ENCODE results near the gene LUZP1. TPM values are rescaled to one million over a fixed set of nuclear protein-coding genes. Genes with fewer than 3 reads are reported as not detected.
A peak's percentile ranks its signal among the peaks of the same experiment; 100 is the strongest.

The LUZP1 gene
- total RNA-seq, 1 experiment from 2014 or later, result 17.0 TPM

GRCh38 chr1:23102289-23102688, 66.4 kb downstream of the LUZP1 start:
- in situ Hi-C loops (cut with HindIII; ENCODE audit: low pct_unique_long_range_greater_than_20kb, low sequenced_read_pairs), result no loop called here

DNA sequence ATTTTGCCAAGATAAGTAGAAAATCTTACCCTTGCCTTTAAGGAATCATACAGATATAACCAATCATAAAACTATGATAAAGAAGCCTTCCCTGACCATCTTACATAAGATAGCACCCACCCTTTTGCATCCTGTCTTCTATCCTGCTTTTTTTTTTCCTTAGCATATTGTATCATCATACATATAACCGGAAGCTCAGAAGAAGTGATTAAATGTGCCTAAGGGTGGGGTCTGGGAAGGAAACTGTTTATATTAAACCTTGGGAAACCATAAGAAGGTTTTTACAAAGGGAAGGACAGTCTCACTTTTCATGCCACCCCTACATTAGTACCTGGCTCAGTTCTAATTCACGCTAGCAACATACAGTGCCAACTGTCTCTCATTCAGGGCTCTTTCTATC, 66.8 kb downstream of the LUZP1 start:
- in situ Hi-C loops (cut with HindIII; ENCODE audit: low pct_unique_long_range_greater_than_20kb, low sequenced_read_pairs), result no loop called here

More at GRCh38 chr1:23102289-23102688, 66.4 kb downstream of the LUZP1 start:
- no peak for DNase-seq (ENCODE audit: low read depth)

DNA sequence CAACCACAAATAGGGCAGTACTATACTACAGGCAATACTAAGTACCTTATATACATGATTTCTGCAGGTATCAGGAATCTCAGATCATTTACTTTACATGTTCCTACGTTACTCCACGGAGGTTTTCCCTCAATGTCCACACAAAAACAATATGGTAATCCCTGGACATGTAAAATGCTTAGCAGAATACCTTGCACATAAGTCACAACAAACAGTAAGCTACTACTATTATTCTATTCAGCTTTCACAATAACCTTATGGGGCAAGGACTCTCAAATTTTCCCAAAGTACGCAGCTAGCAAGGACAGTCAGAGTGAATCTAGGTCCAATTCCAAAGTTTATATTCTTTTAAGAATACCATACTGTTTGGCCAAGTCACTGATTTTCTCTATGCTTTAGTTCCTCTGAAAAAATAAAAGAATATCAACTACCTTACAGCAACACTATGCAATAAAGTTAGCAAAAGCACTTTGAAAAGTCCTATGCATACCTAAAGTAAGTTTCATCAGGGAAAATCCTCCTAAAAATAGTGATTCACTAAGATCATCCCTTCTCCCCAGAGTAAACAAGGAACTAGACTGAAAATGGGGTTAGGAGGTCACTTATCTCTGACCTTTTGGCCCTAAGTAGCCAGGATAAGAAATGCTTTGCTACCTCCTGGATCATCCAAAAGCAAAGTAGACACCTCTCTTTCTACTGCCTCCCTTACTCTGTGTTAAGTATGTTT, 67.4 kb downstream of the LUZP1 start:
- no peak for DNase-seq (ENCODE audit: low read depth)
- in situ Hi-C loops (cut with HindIII; ENCODE audit: low pct_unique_long_range_greater_than_20kb, low sequenced_read_pairs), result no loop called here

More for the DNA sequence above, 66.8 kb downstream of the LUZP1 start:
- no peak for DNase-seq (ENCODE audit: low read depth)

DNA sequence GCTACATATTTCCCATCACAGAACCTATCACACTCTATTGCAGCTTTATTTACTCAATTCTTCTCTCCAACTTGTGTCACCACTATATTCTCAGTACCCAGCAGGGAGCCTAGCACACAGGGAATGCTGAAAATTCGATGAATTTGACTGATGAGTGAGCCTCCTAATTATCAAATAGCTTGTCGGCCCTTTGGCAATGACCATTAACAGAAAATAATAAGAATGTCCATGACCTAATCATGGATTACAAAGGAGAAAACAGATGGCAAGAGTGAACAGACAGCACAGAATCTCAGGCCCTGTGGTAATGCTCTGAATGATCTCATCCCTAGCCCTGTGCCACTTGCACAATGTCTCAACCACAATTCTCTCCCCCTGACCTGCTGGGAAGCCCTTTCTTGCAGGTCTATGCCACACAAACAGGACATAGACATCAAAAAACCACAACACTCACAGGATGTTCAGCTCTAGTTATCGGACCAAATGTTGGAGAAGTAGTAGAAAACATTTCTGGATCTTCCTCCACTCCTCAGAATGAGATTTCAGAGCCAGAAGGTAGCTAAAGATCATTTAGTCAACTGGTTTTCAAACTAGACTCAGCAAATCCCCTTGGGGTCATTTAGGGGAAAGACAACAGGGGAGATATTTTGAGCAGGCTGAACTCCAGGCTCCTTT, 68.4 kb downstream of the LUZP1 start:
- in situ Hi-C loops (cut with HindIII; ENCODE audit: low pct_unique_long_range_greater_than_20kb, low sequenced_read_pairs), result no loop called here
- DNase-seq (ENCODE audit: low read depth), result peak; percentile 64

GRCh38 chr1:23099171-23099536, 69.5 kb downstream of the LUZP1 start:
- in situ Hi-C loops (cut with HindIII; ENCODE audit: low pct_unique_long_range_greater_than_20kb, low sequenced_read_pairs), result no loop called here
- no peak for DNase-seq (ENCODE audit: low read depth)

DNA sequence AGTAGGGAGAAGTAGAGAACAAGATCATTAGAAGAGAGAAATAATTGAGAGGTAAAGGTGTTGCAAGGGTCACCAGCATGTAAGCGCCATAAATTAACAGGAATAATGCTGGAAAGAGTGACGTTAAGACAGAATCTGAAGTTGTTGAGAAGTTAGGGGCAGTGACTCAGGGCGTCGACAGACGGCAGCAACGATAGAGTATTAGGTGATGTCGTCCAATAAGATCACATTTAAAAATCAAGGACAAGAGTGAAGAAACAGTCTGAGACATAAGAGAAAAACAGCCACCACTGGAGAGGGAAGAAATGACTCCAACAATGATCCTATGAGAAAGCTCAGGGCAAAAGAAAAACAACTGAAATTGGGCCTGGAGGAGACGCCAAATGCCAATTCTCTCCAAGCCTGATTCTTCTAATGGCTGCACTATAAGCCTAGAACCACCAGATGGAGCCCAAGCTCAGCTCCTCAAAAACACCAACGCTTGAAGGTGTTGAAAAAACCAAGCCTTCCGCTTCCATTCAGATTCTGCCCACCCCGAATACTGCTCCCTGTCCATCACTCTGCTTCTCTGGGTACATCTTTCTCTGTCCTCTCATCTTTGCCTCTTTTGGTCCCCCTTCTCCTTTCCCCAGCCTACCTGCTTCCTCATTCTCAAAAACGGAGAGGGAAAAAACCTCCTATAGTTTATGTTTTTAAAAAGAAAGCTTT, 70.0 kb downstream of the LUZP1 start:
- in situ Hi-C loops (cut with HindIII; ENCODE audit: low pct_unique_long_range_greater_than_20kb, low sequenced_read_pairs), result no loop called here
- DNase-seq (ENCODE audit: low read depth), result peak; percentile 47

DNA sequence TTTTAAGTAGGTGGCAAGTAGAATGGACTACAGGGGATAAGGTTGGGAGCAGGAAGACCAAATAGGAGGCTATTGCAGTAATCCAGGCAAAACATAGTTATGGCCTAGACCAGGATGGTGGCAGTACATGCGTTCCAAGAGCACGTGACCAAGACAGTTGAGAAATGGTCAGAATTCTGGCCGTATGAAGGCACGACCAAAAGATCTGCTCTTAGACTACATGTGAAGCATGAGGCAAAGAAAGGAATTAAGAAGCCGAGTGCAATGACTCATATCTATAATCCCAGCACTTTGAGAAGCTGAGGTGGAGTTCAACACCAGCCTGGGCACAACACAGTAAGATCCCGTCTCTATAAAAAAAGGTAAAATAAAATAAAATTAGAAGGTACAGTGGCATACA, 71.3 kb downstream of the LUZP1 start:
- in situ Hi-C loops (cut with HindIII; ENCODE audit: low pct_unique_long_range_greater_than_20kb, low sequenced_read_pairs), result no loop called here

GRCh38 chr1:23092447-23092846, 76.2 kb downstream of the LUZP1 start:
- no peak for DNase-seq (ENCODE audit: low read depth)
- in situ Hi-C loops (cut with HindIII; ENCODE audit: low pct_unique_long_range_greater_than_20kb, low sequenced_read_pairs), result no loop called here

More for the DNA sequence above, 71.3 kb downstream of the LUZP1 start:
- no peak for DNase-seq (ENCODE audit: low read depth)

- DNase-seq (ENCODE audit: low read depth), result no peak
- in situ Hi-C loops (cut with HindIII; ENCODE audit: low pct_unique_long_range_greater_than_20kb, low sequenced_read_pairs), result no loop called here
These were observed 77.1 kb downstream of the LUZP1 start for GRCh38 chr1:23091545-23091944.

DNA sequence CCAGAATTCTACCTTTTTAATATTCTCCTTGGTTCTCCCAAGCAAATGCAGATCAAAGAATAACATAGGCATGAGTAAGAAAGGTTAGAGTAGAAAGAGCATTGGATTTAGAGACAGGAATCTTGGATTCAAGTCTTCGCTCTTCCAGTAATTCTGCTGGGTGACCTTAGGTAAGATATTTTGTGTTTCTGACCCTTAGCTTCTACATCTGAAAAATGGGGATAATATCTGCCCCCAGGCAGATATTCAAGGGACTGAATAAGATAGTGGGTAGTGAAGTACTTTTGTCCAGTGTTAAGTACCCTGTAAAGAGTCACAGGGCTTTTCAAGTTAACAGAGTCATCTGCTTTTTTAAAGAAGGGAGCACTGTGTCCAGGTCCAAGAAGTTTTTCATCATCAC, 78.6 kb downstream of the LUZP1 start:
- in situ Hi-C loops (cut with HindIII; ENCODE audit: low pct_unique_long_range_greater_than_20kb, low sequenced_read_pairs), result no loop called here
- DNase-seq (ENCODE audit: low read depth), result no peak

DNA sequence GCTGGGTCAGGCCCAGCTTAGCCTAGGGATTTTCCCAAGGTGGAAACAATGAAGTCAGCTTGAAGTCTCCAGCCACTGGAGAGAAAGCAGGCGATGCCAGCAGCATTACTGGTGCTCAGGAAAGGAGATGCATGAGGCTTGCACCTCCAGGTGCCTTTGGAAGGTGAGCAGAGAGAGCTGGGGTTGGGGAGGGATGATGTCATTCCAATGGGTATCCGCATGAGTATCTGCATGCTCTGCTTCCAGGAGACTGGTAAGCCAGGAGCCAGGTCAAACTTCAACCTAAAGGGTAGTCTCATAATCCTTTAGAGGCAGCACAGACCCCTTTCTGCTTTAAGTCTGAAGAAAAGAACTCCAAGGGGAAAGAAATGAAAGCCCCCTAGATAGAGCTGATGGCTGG, 80.6 kb downstream of the LUZP1 start:
- DNase-seq (ENCODE audit: low read depth), result no peak
- in situ Hi-C loops (cut with HindIII; ENCODE audit: low pct_unique_long_range_greater_than_20kb, low sequenced_read_pairs), result no loop called here

GRCh38 chr1:23085696-23086095, 83.0 kb downstream of the LUZP1 start:
- DNase-seq (ENCODE audit: low read depth), result no peak
- in situ Hi-C loops (cut with HindIII; ENCODE audit: low pct_unique_long_range_greater_than_20kb, low sequenced_read_pairs), result no loop called here

GRCh38 chr1:23084880-23085279, 83.8 kb downstream of the LUZP1 start:
- in situ Hi-C loops (cut with HindIII; ENCODE audit: low pct_unique_long_range_greater_than_20kb, low sequenced_read_pairs), result no loop called here
- no peak for DNase-seq (ENCODE audit: low read depth)

DNA sequence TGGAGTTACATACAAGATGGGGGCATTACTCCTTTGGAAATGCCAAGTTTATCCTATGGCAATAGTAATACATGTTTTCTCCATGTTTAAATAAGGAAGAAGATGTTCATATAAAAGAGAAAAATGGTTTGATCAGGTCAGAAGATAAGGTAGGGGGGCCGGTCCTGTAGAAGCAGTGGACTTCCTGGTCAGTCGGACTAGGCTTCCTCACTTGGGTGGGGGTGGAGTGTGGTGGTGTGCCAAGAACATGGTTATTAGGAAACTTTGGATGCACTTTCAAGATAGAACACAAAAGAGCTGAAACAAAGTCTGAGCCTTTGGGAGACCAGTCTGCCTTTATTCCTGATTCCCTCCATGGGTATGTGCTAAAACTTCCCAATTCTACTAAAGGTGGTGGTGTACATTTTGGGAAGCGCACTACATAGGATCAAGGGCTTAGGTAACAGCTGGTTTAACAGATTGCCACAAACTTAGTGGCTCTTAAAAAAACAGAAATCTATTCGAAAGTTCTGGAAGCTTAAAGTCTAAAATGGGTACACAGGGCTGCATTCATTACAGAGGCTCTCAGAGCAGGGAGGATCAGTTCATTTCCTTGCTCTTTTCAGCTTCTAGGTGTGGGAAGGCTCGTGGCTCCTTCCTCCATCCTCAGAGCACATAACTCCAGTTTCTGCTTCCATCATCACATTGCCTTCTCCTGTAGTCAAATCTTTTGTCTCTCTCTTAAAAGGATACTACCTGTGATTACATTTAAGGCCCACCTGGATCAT, 84.8 kb downstream of the LUZP1 start:
- in situ Hi-C loops (cut with HindIII; ENCODE audit: low pct_unique_long_range_greater_than_20kb, low sequenced_read_pairs), result no loop called here
- no peak for DNase-seq (ENCODE audit: low read depth)

DNA sequence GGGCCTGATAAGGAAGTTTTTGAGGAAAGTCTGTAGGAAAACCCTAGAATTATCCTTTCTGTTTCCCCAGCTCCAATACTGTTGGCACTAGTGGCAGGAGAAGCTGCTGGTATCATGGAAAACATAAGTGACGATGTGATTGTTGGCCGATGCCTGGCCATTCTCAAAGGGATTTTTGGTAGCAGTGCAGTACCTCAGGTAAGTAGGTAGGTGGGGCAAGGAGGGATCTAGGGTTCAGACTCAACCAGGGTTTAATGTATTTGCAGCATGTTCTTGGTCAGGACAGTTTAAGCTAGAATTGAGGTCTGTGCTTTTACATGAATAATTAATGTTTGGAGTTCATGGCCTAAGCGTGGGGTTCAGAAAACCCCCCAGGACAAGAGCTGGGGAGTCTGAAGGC, 87.3 kb downstream of the LUZP1 start:
- DNase-seq (ENCODE audit: low read depth), result no peak
- in situ Hi-C loops (cut with HindIII; ENCODE audit: low pct_unique_long_range_greater_than_20kb, low sequenced_read_pairs), result no loop called here

GRCh38 chr1:23080885-23081284, 87.8 kb downstream of the LUZP1 start:
- DNase-seq (ENCODE audit: low read depth), result no peak
- in situ Hi-C loops (cut with HindIII; ENCODE audit: low pct_unique_long_range_greater_than_20kb, low sequenced_read_pairs), result no loop called here

DNA sequence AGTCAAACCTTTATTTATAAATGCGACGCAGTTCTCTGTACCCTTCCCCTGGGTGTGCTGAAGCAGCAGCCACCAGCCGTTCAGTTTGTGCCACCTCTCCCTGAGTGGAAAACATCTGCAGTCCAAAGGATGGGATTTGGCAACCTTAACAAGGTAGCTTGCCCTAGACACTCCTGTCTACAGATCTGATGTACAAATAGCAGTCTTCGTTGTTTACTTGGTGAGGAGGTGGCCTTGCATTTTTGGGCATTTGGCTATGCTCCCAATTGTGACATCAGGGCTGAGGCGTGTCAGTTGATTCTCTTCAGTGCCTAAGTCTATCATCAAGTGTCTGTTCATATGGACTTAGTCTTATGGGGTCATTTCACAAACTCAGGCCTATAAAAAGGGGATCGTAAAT, 89.6 kb downstream of the LUZP1 start:
- DNase-seq (ENCODE audit: low read depth), result no peak
- in situ Hi-C loops (cut with HindIII; ENCODE audit: low pct_unique_long_range_greater_than_20kb, low sequenced_read_pairs), result no loop called here

DNA sequence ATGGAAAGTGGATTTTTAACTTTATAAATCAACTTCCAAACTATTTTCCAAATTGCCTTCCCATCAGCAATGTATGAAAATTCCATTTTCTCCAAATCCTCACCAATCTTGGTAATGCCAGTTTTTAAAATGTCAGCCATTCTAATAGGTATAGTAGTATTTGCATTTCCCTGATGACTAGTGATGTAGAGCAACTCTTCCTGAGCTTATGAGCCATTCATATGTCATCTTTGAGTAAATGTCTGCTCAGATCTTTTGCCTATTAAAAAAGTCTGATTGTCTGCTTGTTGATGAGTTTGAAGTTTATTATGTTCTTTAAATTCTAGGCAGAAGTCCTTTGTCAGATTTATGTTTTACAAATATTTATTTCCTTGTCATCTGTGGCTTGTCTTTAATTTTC, 94.6 kb downstream of the LUZP1 start:
- in situ Hi-C loops (cut with HindIII; ENCODE audit: low pct_unique_long_range_greater_than_20kb, low sequenced_read_pairs), result no loop called here
- no peak for DNase-seq (ENCODE audit: low read depth)

GRCh38 chr1:23069675-23070074, 99.0 kb downstream of the LUZP1 start:
- no peak for DNase-seq (ENCODE audit: low read depth)
- in situ Hi-C loops (cut with HindIII; ENCODE audit: low pct_unique_long_range_greater_than_20kb, low sequenced_read_pairs), result no loop called here
